GM18951 (cell line): Measurements from ENCODE around the gene ZNF570.

ENCODE experiments used
- POLR2A ChIP-seq: IDR thresholded peaks from 4 replicates; pipeline ENCODE4 v1.6.1; 2011; ENCODE audit warnings: mild to moderate bottlenecking; ENCODE audit not compliant: insufficient read length, insufficient read depth; ENCODE audit errors: extremely low read depth
- in situ Hi-C: fragments of 300-500 bp; cut with MboI; formaldehyde crosslinking; loops from one replicate; pipeline ENCODE4 v1.12.0; 2022; ENCODE audit warnings: low sequenced_read_pairs, mixed read lengths, inconsistent platforms; ENCODE audit not compliant: unreplicated experiment

ZNF570 gene

DNA sequence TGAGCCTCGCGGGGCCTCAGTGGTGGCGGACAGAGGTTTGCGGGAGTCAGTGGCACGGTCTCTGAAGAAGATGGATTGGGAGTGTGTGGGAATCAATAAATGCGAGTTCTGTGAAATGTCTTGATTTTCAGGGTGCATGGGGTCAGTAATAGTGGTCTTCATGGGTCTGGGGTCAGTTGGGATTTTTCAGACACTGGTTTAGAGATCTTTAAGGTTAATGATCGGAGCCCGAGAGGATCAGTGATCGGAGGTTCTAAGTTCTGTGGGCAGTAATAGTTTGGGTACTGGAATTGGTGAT, 38.0 kb downstream of the ZNF570 start:
- no peak for TF ChIP-seq POLR2A

GRCh38 chr19:37511186-37511585, 42.0 kb downstream of the ZNF570 start:
- in situ Hi-C loops, result no loop called here
- no peak for TF ChIP-seq POLR2A

More for the DNA sequence above, 38.0 kb downstream of the ZNF570 start:
- in situ Hi-C loops, result no loop called here

DNA sequence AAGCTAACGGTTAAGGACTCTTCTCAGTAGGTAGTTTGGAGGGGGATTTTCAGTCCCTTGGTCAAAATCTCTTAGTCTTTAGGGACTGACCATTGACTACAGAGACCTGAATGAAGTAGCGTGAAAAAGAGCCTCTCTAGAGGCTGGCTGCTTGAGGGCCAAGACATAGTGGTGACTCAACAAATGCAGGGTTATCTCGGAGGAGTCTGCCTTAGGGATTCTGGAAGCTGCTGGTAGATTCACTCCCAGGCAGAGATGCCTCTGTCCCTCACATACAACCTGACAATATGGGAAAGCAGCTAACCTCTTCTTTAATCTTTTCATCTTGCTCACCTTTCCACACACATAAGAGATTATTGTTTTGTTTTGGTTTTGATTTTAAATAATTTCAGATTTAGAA, 42.7 kb downstream of the ZNF570 start:
- in situ Hi-C loops, result no loop called here
- no peak for TF ChIP-seq POLR2A

- no peak for TF ChIP-seq POLR2A
- in situ Hi-C loops, result no loop called here
Measured at GRCh38 chr19:37513397-37513796, 44.2 kb downstream of the ZNF570 start.

GRCh38 chr19:37519890-37520289, 50.7 kb downstream of the ZNF570 start:
- no peak for TF ChIP-seq POLR2A

DNA sequence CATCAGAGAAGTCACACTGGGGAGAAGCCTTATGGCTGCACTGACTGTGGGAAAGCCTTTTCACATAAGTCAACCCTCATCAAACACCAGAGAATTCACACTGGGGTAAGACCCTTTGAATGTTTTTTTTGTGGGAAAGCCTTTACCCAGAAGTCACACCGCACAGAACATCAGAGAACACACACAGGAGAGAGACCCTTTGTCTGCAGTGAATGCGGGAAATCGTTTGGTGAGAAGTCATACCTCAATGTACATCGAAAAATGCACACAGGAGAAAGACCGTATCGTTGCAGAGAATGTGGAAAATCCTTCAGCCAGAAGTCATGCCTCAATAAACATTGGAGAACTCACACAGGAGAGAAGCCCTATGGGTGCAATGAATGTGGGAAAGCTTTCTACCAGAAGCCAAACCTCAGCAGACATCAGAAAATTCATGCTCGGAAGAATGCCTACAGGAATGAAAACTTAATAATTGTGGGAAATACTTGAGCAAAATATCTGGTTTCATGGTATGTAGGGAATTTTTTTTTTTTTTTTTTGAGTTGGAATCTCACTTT, 68.3 kb downstream of the ZNF570 start:
- in situ Hi-C loops, result no loop called here
- TF ChIP-seq POLR2A, result no peak

More at GRCh38 chr19:37519890-37520289, 50.7 kb downstream of the ZNF570 start:
- in situ Hi-C loops, result no loop called here
